K562 (cell line): ENCODE measurements around the gene TIPIN. TPM values are rescaled to one million over a fixed set of nuclear protein-coding genes. Genes with fewer than 3 reads are reported as not detected.

Experiments used
- IFI16 ChIP-seq: fragments of 250-450 bp; sonication (Bioruptor Pico); IDR thresholded peaks from 2 replicates; pipeline ENCODE4 v2.1.2; 2022; ENCODE audit warnings: mild to moderate bottlenecking, inconsistent platforms
- NR4A1 ChIP-seq, 2 experiments: fragments of 250-450 bp in 1 of 2; fragments of 450-650 bp in 1 of 2; sonication (Bioruptor Pico) in 1 of 2; IDR thresholded peaks; 2 replicates each; pipeline versions ENCODE4 v1.4.0 to v1.6.1; 2016 to 2020; ENCODE audit warnings: mild to moderate bottlenecking in 2 of 2, missing compliant biosample characterization in 1 of 2, missing genetic modification characterization in 1 of 2, moderate library complexity in 1 of 2
- ZNF134 ChIP-seq: fragments of 250-450 bp; sonication (Bioruptor Pico); conservative IDR thresholded peaks from 2 replicates; pipeline ENCODE4 v1.4.0; 2020
- ZNF592 ChIP-seq: fragments of 450-650 bp; IDR thresholded peaks from 2 replicates; pipeline ENCODE4 v1.6.1; 2017; ENCODE audit warnings: antibody characterized with exemption, mild to moderate bottlenecking
- polyA plus RNA-seq, 8 experiments: library from polyadenylated mRNA; depleted of rRNA in 4 of 8; stranded (reverse) in 5 of 8; unstranded in 3 of 8; fragments of >200 nt; fragmentation: Nextera tagmentation in 2 of 8; fragmentation: Illumina TruSeq in 1 of 8; extraction: Ambion mirVana in 2 of 8; extraction: Trizol in 1 of 8; gene quantifications; 2 replicates each; pipeline versions ENCODE4 v1.2.1 to v1.2.3, GENCODE V29; 2011 to 2014; ENCODE audit warnings: inconsistent platforms in 1 of 8, missing spikeins in 1 of 8
- total RNA-seq, 7 experiments: library from RNA; depleted of rRNA in 6 of 7; stranded (reverse); fragments of >200 nt in 6 of 7; fragmentation: Illumina TruSeq in 2 of 7; extraction: Trizol in 2 of 7; gene quantifications; 2 replicates each; pipeline versions ENCODE4 v1.2.1 to v1.2.3, GENCODE V29; 2011 to 2021; ENCODE audit warnings: low replicate concordance in 1 of 7
- TF ChIP-seq, protein P1 (sequence below), 2 experiments: fragments of 450-650 bp; conservative IDR thresholded peaks; 2 replicates each; pipeline ENCODE4 v1.6.1; 2017; ENCODE audit warnings: mild to moderate bottlenecking in 2 of 2, moderate library complexity in 2 of 2

Gene TIPIN
- total and polyA plus RNA-seq, 9 of the 15 experiments (the other 6 are each of a cell fraction or from before 2014, with no cell fraction given): 22.9 to 61.4 (median 42.0) TPM

DNA sequence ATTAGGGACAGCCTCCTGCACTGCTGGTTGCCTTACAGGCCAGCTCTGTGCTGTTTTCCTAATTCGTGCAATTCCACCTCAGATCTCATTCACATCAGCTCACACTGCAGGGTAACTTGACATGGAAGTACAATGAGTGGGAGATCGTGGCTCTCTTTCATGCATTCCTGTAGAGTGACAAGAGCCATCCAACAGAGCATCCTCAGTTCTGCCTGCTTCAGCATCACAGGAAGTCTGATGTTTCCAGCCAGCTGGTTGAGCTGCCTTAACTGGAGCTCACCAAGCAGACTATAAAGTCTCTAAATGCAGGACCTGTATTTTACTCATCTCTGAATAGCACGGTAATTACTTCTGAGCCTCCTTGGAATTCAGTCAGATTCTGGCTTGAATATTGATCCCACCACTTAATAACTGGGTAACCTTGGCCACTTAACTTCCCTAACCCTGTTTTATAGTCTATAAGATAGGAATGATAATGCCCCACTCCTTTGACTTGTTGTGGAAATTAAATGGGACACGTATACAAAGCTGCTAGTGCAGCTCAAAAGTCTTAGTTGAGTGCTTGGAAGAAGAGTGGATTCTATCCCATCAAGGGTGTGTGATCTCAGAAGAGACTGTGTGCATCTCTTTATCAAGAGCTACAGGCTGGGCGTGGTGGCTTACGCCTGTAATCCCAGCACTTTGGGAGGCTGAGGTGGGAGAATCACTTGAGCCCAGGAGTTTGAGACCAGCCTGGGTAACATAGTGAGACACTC lies 64.5 kb downstream of the TIPIN start (continued):
- no peak for TF ChIP-seq ZNF592
- TF ChIP-seq, protein P1, sequence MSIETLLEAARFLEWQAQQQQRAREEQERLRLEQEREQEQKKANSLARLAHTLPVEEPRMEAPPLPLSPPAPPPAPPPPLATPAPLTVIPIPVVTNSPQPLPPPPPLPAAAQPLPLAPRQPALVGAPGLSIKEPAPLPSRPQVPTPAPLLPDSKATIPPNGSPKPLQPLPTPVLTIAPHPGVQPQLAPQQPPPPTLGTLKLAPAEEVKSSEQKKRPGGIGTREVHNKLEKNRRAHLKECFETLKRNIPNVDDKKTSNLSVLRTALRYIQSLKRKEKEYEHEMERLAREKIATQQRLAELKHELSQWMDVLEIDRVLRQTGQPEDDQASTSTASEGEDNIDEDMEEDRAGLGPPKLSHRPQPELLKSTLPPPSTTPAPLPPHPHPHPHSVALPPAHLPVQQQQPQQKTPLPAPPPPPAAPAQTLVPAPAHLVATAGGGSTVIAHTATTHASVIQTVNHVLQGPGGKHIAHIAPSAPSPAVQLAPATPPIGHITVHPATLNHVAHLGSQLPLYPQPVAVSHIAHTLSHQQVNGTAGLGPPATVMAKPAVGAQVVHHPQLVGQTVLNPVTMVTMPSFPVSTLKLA (conservative IDR thresholded peaks at IDR 0.05): peak in 1 of 2 experiments; percentile 21; a peak in 1 of 4 replicates
- TF ChIP-seq IFI16 (CRISPR knock-in tag): no peak
- no peak for TF ChIP-seq NR4A1 (CRISPR knock-in tag; IDR thresholded peaks at IDR 0.05)
- no peak for TF ChIP-seq NR4A1 (tag; IDR thresholded peaks at IDR 0.05)
- no peak for TF ChIP-seq ZNF134
- TF ChIP-seq, all 486 proteins: peak for 34
